ENCODE results near the gene SCNN1A. TPM values are rescaled to one million over a fixed set of nuclear protein-coding genes. Genes with fewer than 3 reads are reported as not detected.
"Not testable (repeated sequence)": the region's sequence is repeated elsewhere in the genome, so short reads cannot be mapped to it uniquely, and the experiment has no call there.

SCNN1A gene
- total and polyA plus RNA-seq, 2 of the 13 experiments (the other 11 are each of a cell fraction or from before 2014, with no cell fraction given) = 1.5 to 14.6 TPM

DNA sequence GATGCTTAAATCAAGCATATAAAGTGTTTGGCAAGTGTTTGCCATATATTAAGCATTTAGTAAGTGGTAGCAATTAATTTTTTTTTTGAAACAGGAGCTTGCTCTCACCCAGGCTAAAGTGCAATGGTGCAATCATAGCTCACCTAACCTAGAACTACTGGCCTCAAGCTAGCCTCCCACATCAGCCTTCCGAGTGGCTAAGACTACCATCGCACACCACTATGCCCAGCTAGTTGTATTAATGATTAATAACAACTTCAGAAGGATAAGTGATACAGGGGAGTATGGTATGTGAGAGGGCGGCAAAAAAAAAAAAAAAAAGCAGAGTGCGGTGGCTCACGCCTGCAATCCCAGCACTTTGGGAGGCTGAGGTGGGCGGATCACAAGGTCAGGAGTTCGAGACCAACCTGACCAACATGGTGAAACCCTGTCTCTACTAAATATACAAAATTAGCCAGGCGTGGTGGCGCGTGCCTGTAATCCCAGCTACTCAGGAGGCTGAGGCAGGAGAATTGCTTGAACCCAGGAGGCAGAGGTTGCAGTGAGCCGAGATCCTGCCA is 31.2 kb downstream of the SCNN1A start:
- Histone ChIP-seq H3K4me1 (ENCODE audit: insufficient read depth, low read length) (peaks cover 59% of the 10 kb centered on the region), H3K4me3 (replicated peaks in 1 of 3; ENCODE audit: insufficient read depth in 1 of 3, low read depth in 2 of 3, low read length in 3 of 3) (peak overlapping the region in 1 of 3 experiments; percentile 9; a peak in 1 of 6 replicates), H3K9ac (ENCODE audit: insufficient read depth, low read depth, low read length) (0 out of 2 replicates have a peak overlapping the region, but pooled peaks have one; percentile 5), H3K79me2 (ENCODE audit: insufficient read depth, low read length) (peaks cover 34% of the 10 kb centered on the region), H3K4me2 (ENCODE audit: low read depth, low read length) (peak overlapping the region; percentile 66)
- in situ Hi-C loops (cut with HindIII; ENCODE audit: extremely low pct_ligation_motif_present, low pct_unique_long_range_greater_than_20kb); BruUV-seq (replicated peaks); H4K20me1 ChIP-seq (ENCODE audit: insufficient read depth, low read length); H3K9me3 ChIP-seq (ENCODE audit: low read length); ATAC-seq; H3K27me3 ChIP-seq (ENCODE audit: control insufficient read depth in 1 of 2, insufficient read depth in 2 of 2, low read length in 2 of 2); CTCF ChIA-PET (ENCODE audit: low intra/inter-chr PET ratio, low total read pairs); FAIRE-seq; H2AFZ ChIP-seq (ENCODE audit: low read length); H3K36me3 ChIP-seq (replicated peaks in 1 of 2; ENCODE audit: control insufficient read depth in 1 of 2, insufficient read depth in 2 of 2, low read length in 2 of 2); H3K27ac ChIP-seq (ENCODE audit: extremely low read length, insufficient read depth, low read length): not testable (repeated sequence)
- TF ChIP-seq ZNF770 (CRISPR knock-in tag; IDR thresholded peaks at IDR 0.05) (0 out of 2 replicates have a peak, but pooled peaks have one; percentile 26), ZNF460 (CRISPR knock-in tag; IDR thresholded peaks at IDR 0.05; ENCODE audit: borderline replicate concordance) (peak; percentile 66), CEBPG (CRISPR knock-in tag; IDR thresholded peaks at IDR 0.05) (0 out of 2 replicates have a peak, but pooled peaks have one; percentile 12), ZNF317 (CRISPR knock-in tag; IDR thresholded peaks at IDR 0.05) (0 out of 2 replicates have a peak, but pooled peaks have one; percentile 38)
- 65% methylated on average over 11 of the region's 11 CpGs for WGBS (ENCODE audit: low lambda C conversion rate)
- POLR2A ChIA-PET = interaction anchor here (0.6 to 11.0 kb wide), 9 partner anchors 8 to 809 kb away, joined by 3 to 220 read pairs (median 3); partner anchors contain the start of genes LTBR and VAMP1
- intact Hi-C loops (cut with micrococcal nuclease; ENCODE audit: unreplicated experiment) = loop anchor here (10.0 kb wide), 1 partner anchor 191 kb away; the partner anchor contains the start of gene GAPDH
- DNase-seq (ENCODE audit: low spot score) = peak; percentile 30

DNA sequence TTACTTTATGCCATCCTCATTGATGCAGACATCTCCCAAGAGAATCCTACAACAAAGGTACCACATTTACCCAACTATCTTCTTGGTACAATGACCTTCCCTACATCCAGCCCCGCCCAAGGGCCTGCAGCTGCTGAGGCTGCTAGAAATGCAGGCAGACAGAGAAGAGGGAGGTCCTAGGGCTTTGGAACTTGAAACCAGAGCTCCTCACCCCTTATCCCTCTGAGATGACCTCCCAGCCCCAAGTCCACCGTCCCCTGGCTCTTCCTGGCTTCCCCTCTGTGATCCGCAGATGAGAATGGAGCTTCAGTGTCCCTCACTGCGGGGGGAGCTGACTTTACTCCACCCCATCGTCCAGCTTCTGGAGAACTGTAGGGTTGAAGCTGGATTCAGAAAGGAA is 31.8 kb downstream of the SCNN1A start:
- no TSS peak for BruUV-seq (replicated peaks)
- in situ Hi-C loops (cut with HindIII; ENCODE audit: extremely low pct_ligation_motif_present, low pct_unique_long_range_greater_than_20kb) (no loop called here), intact Hi-C loops (cut with micrococcal nuclease; ENCODE audit: unreplicated experiment) (loop anchor here (10.0 kb wide), 1 partner anchor 191 kb away; the partner anchor contains the start of gene GAPDH)
- 0 out of 2 replicates have a peak overlapping the region, but pooled peaks have one; percentile 5 for H3K9ac ChIP-seq (ENCODE audit: insufficient read depth, low read depth, low read length)
- no peak overlapping the region for H2AFZ ChIP-seq (ENCODE audit: low read length)
- H3K4me2 ChIP-seq (ENCODE audit: low read depth, low read length) = peak overlapping the region; percentile 66
- H3K4me3 ChIP-seq (replicated peaks in 1 of 3; ENCODE audit: insufficient read depth in 1 of 3, low read depth in 2 of 3, low read length in 3 of 3) = peak overlapping the region; percentile 1 to 21 (median 9); a peak in 2 of 6 replicates
- peaks cover 61% of the 10 kb centered on the region for H3K4me1 ChIP-seq (ENCODE audit: insufficient read depth, low read length)
- no peaks in the 10 kb centered on the region for H3K36me3 ChIP-seq (replicated peaks in 1 of 2; ENCODE audit: control insufficient read depth in 1 of 2, insufficient read depth in 2 of 2, low read length in 2 of 2)
- ChIA-PET CTCF (ENCODE audit: low intra/inter-chr PET ratio, low total read pairs) (no interaction called here), POLR2A (interaction anchor here (0.6 to 11.0 kb wide), 8 partner anchors 7 to 127 kb away, joined by 3 to 220 read pairs (median 4); partner anchors contain the start of genes LTBR and VAMP1)
- 14% methylated on average over 5 of the region's 5 CpGs for WGBS (ENCODE audit: low lambda C conversion rate)
- no peaks in the 10 kb centered on the region for H3K9me3 ChIP-seq (ENCODE audit: low read length)
- FAIRE-seq = peak; percentile 72
- H3K27me3 ChIP-seq (ENCODE audit: control insufficient read depth in 1 of 2, insufficient read depth in 2 of 2, low read length in 2 of 2) = no peaks in the 10 kb centered on the region; a peak in 1 of 5 replicates
- peak overlapping the region; percentile 37 for H3K27ac ChIP-seq (ENCODE audit: extremely low read length, insufficient read depth, low read length)
- no peaks in the 10 kb centered on the region for H4K20me1 ChIP-seq (ENCODE audit: insufficient read depth, low read length)
- no peak for DNase-seq (ENCODE audit: low spot score)
- peak; percentile 6; the same call in 2 of the 3 replicates for ATAC-seq
- peaks cover 40% of the 10 kb centered on the region for H3K79me2 ChIP-seq (ENCODE audit: insufficient read depth, low read length)
- TF ChIP-seq NR2F6 (IDR thresholded peaks at IDR 0.05) (0 out of 2 replicates have a peak, but pooled peaks have one; percentile 19), NR2F6 (CRISPR knock-in tag; IDR thresholded peaks at IDR 0.05) (no peak), ARID5B (CRISPR knock-in tag; IDR thresholded peaks at IDR 0.05) (0 out of 2 replicates have a peak, but pooled peaks have one; percentile 7)

All from HepG2 (cell line).